ENCODE data around the gene BAIAP2L2.

- TF ChIP-seq POLR2AphosphoS5 (IDR thresholded peaks at IDR 0.05; ENCODE audit: low read depth, low read length), result no peak
- TF ChIP-seq TAF1 (IDR thresholded peaks at IDR 0.05; ENCODE audit: borderline replicate concordance, insufficient read depth, low read length), result no peak
- no peak for TF ChIP-seq REST (IDR thresholded peaks at IDR 0.05; ENCODE audit: insufficient read depth in 1 of 2, low read depth in 2 of 2, low read length in 2 of 2)
- no peak for TF ChIP-seq FOXP2 (optimal IDR thresholded peaks at IDR 0.05; ENCODE audit: borderline replicate concordance, extremely low read depth, extremely low read length, insufficient read depth)
- TF ChIP-seq SIN3A (IDR thresholded peaks at IDR 0.05; ENCODE audit: borderline replicate concordance, insufficient read depth, low read length), result no peak
These were observed 41.7 kb downstream of the BAIAP2L2 start for GRCh38 chr22:38068641-38069371.

Data from PFSK-1 (cell line).